IPS-18a (cell line): ENCODE measurements around the gene SCN5A.

Experiments
- H3K27ac ChIP-seq: one replicate; pipeline ENCODE4 v1.5.1; 2013; ENCODE audit warnings: low read length
- H3K27me3 ChIP-seq: one replicate; pipeline ENCODE4 v1.6.1; 2013; ENCODE audit warnings: mild to moderate bottlenecking, low read length; ENCODE audit not compliant: control insufficient read depth, insufficient read depth
- H3K36me3 ChIP-seq: one replicate; pipeline ENCODE4 v1.6.1; 2013; ENCODE audit warnings: low read depth, low read length; ENCODE audit not compliant: control insufficient read depth
- H3K4me1 ChIP-seq: one replicate; pipeline ENCODE4 v1.6.1; 2013; ENCODE audit warnings: low read depth, low read length; ENCODE audit not compliant: control insufficient read depth
- H3K4me3 ChIP-seq: one replicate; pipeline ENCODE4 v1.5.1; 2013; ENCODE audit warnings: low read length
- H3K9ac ChIP-seq: one replicate; pipeline ENCODE4 v1.6.1; 2013; ENCODE audit warnings: mild to moderate bottlenecking, low read length, moderate library complexity
- H3K9me3 ChIP-seq: one replicate; pipeline ENCODE4 v1.6.1; 2013; ENCODE audit warnings: low read depth, low read length; ENCODE audit not compliant: control insufficient read depth

SCN5A gene

GRCh38 chr3:38542401-38543298 is 106.8 kb downstream of the SCN5A start:
- Histone ChIP-seq H3K4me3 (no peak overlapping the region), H3K36me3 (no peaks in the 10 kb centered on the region), H3K9ac (no peak overlapping the region), H3K27me3 (no peaks in the 10 kb centered on the region), H3K9me3 (no peaks in the 10 kb centered on the region), H3K4me1 (no peaks in the 10 kb centered on the region), H3K27ac (no peak overlapping the region)

- no peaks in the 10 kb centered on the region for H3K27me3 ChIP-seq
- no peak overlapping the region for H3K27ac ChIP-seq
- H3K9ac ChIP-seq = no peak overlapping the region
- H3K9me3 ChIP-seq = no peaks in the 10 kb centered on the region
- H3K36me3 ChIP-seq = no peaks in the 10 kb centered on the region
- no peak overlapping the region for H3K4me3 ChIP-seq
- H3K4me1 ChIP-seq = peaks cover 4% of the 10 kb centered on the region
Measured at GRCh38 chr3:38541806-38542205, 107.7 kb downstream of the SCN5A start.

GRCh38 chr3:38538773-38539353 is 110.6 kb downstream of the SCN5A start:
- Histone ChIP-seq H3K27me3 (no peaks in the 10 kb centered on the region), H3K27ac (no peak overlapping the region), H3K4me1 (peaks cover 10% of the 10 kb centered on the region), H3K36me3 (no peaks in the 10 kb centered on the region), H3K9ac (no peak overlapping the region), H3K9me3 (no peaks in the 10 kb centered on the region), H3K4me3 (no peak overlapping the region)

GRCh38 chr3:38536671-38537070 is 112.8 kb downstream of the SCN5A start:
- peak overlapping the region; percentile 30 for H3K4me3 ChIP-seq
- H3K36me3 ChIP-seq = no peaks in the 10 kb centered on the region
- H3K27me3 ChIP-seq = no peaks in the 10 kb centered on the region
- no peak overlapping the region for H3K9ac ChIP-seq
- peaks cover 16% of the 10 kb centered on the region for H3K4me1 ChIP-seq
- no peaks in the 10 kb centered on the region for H3K9me3 ChIP-seq
- no peak overlapping the region for H3K27ac ChIP-seq

GRCh38 chr3:38534604-38535003 is 114.9 kb downstream of the SCN5A start:
- Histone ChIP-seq H3K36me3 (no peaks in the 10 kb centered on the region), H3K9ac (no peak overlapping the region), H3K4me1 (peaks cover 16% of the 10 kb centered on the region), H3K4me3 (no peak overlapping the region), H3K27me3 (no peaks in the 10 kb centered on the region), H3K27ac (no peak overlapping the region), H3K9me3 (no peaks in the 10 kb centered on the region)

- H3K36me3 ChIP-seq = no peaks in the 10 kb centered on the region
- H3K27ac ChIP-seq = no peak overlapping the region
- no peak overlapping the region for H3K4me3 ChIP-seq
Measured at GRCh38 chr3:38534180-38534579, 115.3 kb downstream of the SCN5A start.

GRCh38 chr3:38533285-38533976 is 116.1 kb downstream of the SCN5A start:
- Histone ChIP-seq H3K4me3 (no peak overlapping the region), H3K4me1 (peaks cover 16% of the 10 kb centered on the region), H3K27ac (no peak overlapping the region), H3K9ac (no peak overlapping the region), H3K36me3 (no peaks in the 10 kb centered on the region), H3K27me3 (no peaks in the 10 kb centered on the region), H3K9me3 (no peaks in the 10 kb centered on the region)

More at GRCh38 chr3:38534180-38534579, 115.3 kb downstream of the SCN5A start:
- Histone ChIP-seq H3K4me1 (peaks cover 16% of the 10 kb centered on the region), H3K27me3 (no peaks in the 10 kb centered on the region), H3K9ac (no peak overlapping the region), H3K9me3 (no peaks in the 10 kb centered on the region)

GRCh38 chr3:38532529-38532928 is 117.0 kb downstream of the SCN5A start:
- H3K4me3 ChIP-seq = no peak overlapping the region
- H3K4me1 ChIP-seq = peaks cover 16% of the 10 kb centered on the region
- no peaks in the 10 kb centered on the region for H3K27me3 ChIP-seq
- H3K9me3 ChIP-seq = no peaks in the 10 kb centered on the region
- H3K9ac ChIP-seq = no peak overlapping the region
- H3K27ac ChIP-seq = no peak overlapping the region
- no peaks in the 10 kb centered on the region for H3K36me3 ChIP-seq

- no peak overlapping the region for H3K27ac ChIP-seq
- no peaks in the 10 kb centered on the region for H3K27me3 ChIP-seq
- H3K4me3 ChIP-seq = no peak overlapping the region
- H3K4me1 ChIP-seq = peaks cover 6% of the 10 kb centered on the region
- H3K36me3 ChIP-seq = peaks cover 22% of the 10 kb centered on the region
- no peak overlapping the region for H3K9ac ChIP-seq
- H3K9me3 ChIP-seq = no peaks in the 10 kb centered on the region
Measured at GRCh38 chr3:38528457-38528856, 121.0 kb downstream of the SCN5A start.

GRCh38 chr3:38526792-38527191 is 122.7 kb downstream of the SCN5A start:
- H3K36me3 ChIP-seq = peaks cover 22% of the 10 kb centered on the region
- H3K27ac ChIP-seq = no peak overlapping the region
- H3K9ac ChIP-seq = no peak overlapping the region
- no peak overlapping the region for H3K4me3 ChIP-seq
- no peaks in the 10 kb centered on the region for H3K9me3 ChIP-seq
- peaks cover under 1% of the 10 kb centered on the region for H3K4me1 ChIP-seq
- no peaks in the 10 kb centered on the region for H3K27me3 ChIP-seq

- Histone ChIP-seq H3K27ac (no peak overlapping the region), H3K27me3 (no peaks in the 10 kb centered on the region), H3K4me1 (peaks cover 20% of the 10 kb centered on the region), H3K4me3 (no peak overlapping the region), H3K36me3 (peaks cover 22% of the 10 kb centered on the region), H3K9ac (no peak overlapping the region), H3K9me3 (no peaks in the 10 kb centered on the region)
Measured at GRCh38 chr3:38524141-38524739, 125.2 kb downstream of the SCN5A start.
